Measurements from ENCODE around the gene GCK. TPM values are rescaled to one million over a fixed set of nuclear protein-coding genes. Genes with fewer than 3 reads are reported as not detected.

The GCK gene
- polyA plus RNA-seq, 1 of the 3 experiments (the other 2 are of a cell fraction) = 1.6 TPM

- TF ChIP-seq TEAD4 (IDR thresholded peaks at IDR 0.05; ENCODE audit: borderline replicate concordance, insufficient read depth) (no peak), NRF1 (IDR thresholded peaks at IDR 0.05; ENCODE audit: low read depth, low read length) (no peak), PBX3 (IDR thresholded peaks at IDR 0.05) (no peak), CTCF (IDR thresholded peaks at IDR 0.05) (no peak), SMC3 (IDR thresholded peaks at IDR 0.05; ENCODE audit: low read depth, low read length) (no peak), MEF2A (IDR thresholded peaks at IDR 0.05; ENCODE audit: borderline replicate concordance, low read depth) (no peak), FOXM1 (IDR thresholded peaks at IDR 0.05; ENCODE audit: low read depth) (no peak), FOXJ3 (CRISPR knock-in tag; IDR thresholded peaks at IDR 0.05) (no peak), GATA2 (CRISPR knock-in tag; IDR thresholded peaks at IDR 0.05) (no peak), ELF1 (IDR thresholded peaks at IDR 0.05) (no peak), POLR2AphosphoS5 (IDR thresholded peaks at IDR 0.05; ENCODE audit: low read depth, low read length) (no peak)
Measured at GRCh38 chr7:44197474-44197873, 8.2 kb upstream of the GCK start (continued).

- H3K4me3 ChIP-seq (ENCODE audit: low read depth in 2 of 2, low read length in 1 of 2) = no peak overlapping the region
- peaks cover 6% of the 10 kb centered on the region; the same call in 1 of the 2 replicates for H3K27me3 ChIP-seq (ENCODE audit: insufficient read depth)
- peak; percentile 63 for TF ChIP-seq CHD2 (IDR thresholded peaks at IDR 0.05; ENCODE audit: low read length, partially characterized antibody)
- TF ChIP-seq FOSL2 (IDR thresholded peaks at IDR 0.05; ENCODE audit: borderline replicate concordance, low read depth) = no peak
- TF ChIP-seq RAD21 (IDR thresholded peaks at IDR 0.05; ENCODE audit: low read length) = peak; percentile 97
- no peak for TF ChIP-seq EZH2phosphoT487 (IDR thresholded peaks at IDR 0.05; ENCODE audit: borderline replicate concordance, low read depth)
- TF ChIP-seq RFX5 (IDR thresholded peaks at IDR 0.05; ENCODE audit: low read length) = peak; percentile 56; the same call in 1 of the 2 replicates
- TF ChIP-seq IRF3 (IDR thresholded peaks at IDR 0.05; ENCODE audit: low read depth, low read length) = no peak
- peak; percentile 57; the same call in 1 of the 2 replicates for TF ChIP-seq RCOR1 (IDR thresholded peaks at IDR 0.05; ENCODE audit: low read length)
- peak; percentile 94 for TF ChIP-seq CTCF (IDR thresholded peaks at IDR 0.05)
- no peak for TF ChIP-seq USF2 (IDR thresholded peaks at IDR 0.05; ENCODE audit: borderline replicate concordance, low read depth, low read length)
- TF ChIP-seq SMC3 (IDR thresholded peaks at IDR 0.05; ENCODE audit: low read depth, low read length) = peak; percentile 98
- TF ChIP-seq MEF2A (IDR thresholded peaks at IDR 0.05; ENCODE audit: borderline replicate concordance, low read depth) = no peak
- peak; percentile 81 for DNase-seq
- H3K4me2 ChIP-seq = no peak overlapping the region
- no peaks in the 10 kb centered on the region for H3K4me1 ChIP-seq (ENCODE audit: control insufficient read depth in 1 of 2, insufficient read depth in 2 of 2, low read depth in 1 of 2, low read length in 1 of 2)
- no peaks in the 10 kb centered on the region for H3K9me2 ChIP-seq
- H3K79me2 ChIP-seq (ENCODE audit: insufficient read depth) = peaks cover 8% of the 10 kb centered on the region
- H3F3A ChIP-seq (replicated peaks; ENCODE audit: insufficient read depth) = peaks cover 8% of the 10 kb centered on the region
- ChIA-PET CTCF (interaction anchor here (0.6 to 4.6 kb wide), 54 partner anchors 10 to 395 kb away, joined by 3 to 68 read pairs (median 4); partner anchors contain the start of genes DBNL and PGAM2), POLR2A (interaction anchor here (0.6 to 1.6 kb wide), 5 partner anchors 22 to 128 kb away, joined by 3 to 5 read pairs (median 3); partner anchors contain the start of gene POLD2)
- H3K27ac ChIP-seq (ENCODE audit: low read depth in 2 of 2, low read length in 1 of 2) = no peak overlapping the region
- 37% methylated on average over 3 of the region's 3 CpGs for WGBS (ENCODE audit: low lambda C conversion rate)
- no peaks in the 10 kb centered on the region for H3K9me3 ChIP-seq
- H3K9ac ChIP-seq = no peak overlapping the region
- peaks cover under 1% of the 10 kb centered on the region; the same call in 1 of the 2 replicates for H4K20me1 ChIP-seq (ENCODE audit: insufficient read depth)
- peak overlapping the region; percentile 23; the same call in 1 of the 2 replicates for H2AFZ ChIP-seq (ENCODE audit: low read depth)
- H3K36me3 ChIP-seq (replicated peaks in 1 of 2; ENCODE audit: control insufficient read depth in 1 of 2, insufficient read depth in 2 of 2, low read length in 1 of 2) = no peaks in the 10 kb centered on the region
Measured at GRCh38 chr7:44196450-44196872, 7.2 kb upstream of the GCK start.

All from SK-N-SH (cell line).